ENCODE measurements around the gene CAPS. TPM values are rescaled to one million over a fixed set of nuclear protein-coding genes. Genes with fewer than 3 reads are reported as not detected.

CAPS gene
- total RNA-seq, 1 experiment from 2014 or later = 7.2 TPM

DNA sequence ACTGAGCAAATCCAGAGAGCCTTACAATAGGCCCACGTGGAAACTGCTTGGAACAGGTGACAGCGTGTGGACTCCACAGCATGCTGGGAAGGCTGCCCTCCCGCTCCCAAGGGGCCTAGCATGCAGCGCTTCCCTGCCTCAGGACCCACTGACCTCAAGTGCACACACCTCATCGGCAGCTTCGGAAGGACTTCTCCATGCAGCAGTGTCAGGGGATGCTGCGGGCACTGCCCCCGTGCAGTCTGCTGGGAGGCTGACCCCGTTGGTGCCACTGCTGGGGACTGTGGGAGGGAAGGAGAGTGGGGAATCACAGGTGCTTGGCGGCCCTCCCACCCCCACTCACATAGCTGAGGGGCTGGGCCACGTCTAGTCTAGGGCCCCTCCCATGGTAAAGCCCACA is 17.2 kb downstream of the CAPS start:
- peaks cover 60% of the 10 kb centered on the region for H3K36me3 Mint-ChIP-seq (ENCODE audit: insufficient read depth, unreplicated experiment)
- H3K4me3 ChIP-seq (ENCODE audit: low read depth, low read length) = no peak overlapping the region
- H3K36me3 ChIP-seq (ENCODE audit: control insufficient read depth, insufficient read depth, low read length) = no peaks in the 10 kb centered on the region; the same call in 1 of the 2 replicates
- intact Hi-C loops (cut with micrococcal nuclease; ENCODE audit: unreplicated experiment) = no loop called here
- CTCF ChIA-PET = no interaction called here
- H3K27me3 ChIP-seq (replicated peaks; ENCODE audit: control insufficient read depth, insufficient read depth, low read length) = no peaks in the 10 kb centered on the region
- H3K27ac Mint-ChIP-seq (ENCODE audit: unreplicated experiment) = no peak overlapping the region
- no peaks in the 10 kb centered on the region for H3K4me1 ChIP-seq
- TF ChIP-seq, protein P1, sequence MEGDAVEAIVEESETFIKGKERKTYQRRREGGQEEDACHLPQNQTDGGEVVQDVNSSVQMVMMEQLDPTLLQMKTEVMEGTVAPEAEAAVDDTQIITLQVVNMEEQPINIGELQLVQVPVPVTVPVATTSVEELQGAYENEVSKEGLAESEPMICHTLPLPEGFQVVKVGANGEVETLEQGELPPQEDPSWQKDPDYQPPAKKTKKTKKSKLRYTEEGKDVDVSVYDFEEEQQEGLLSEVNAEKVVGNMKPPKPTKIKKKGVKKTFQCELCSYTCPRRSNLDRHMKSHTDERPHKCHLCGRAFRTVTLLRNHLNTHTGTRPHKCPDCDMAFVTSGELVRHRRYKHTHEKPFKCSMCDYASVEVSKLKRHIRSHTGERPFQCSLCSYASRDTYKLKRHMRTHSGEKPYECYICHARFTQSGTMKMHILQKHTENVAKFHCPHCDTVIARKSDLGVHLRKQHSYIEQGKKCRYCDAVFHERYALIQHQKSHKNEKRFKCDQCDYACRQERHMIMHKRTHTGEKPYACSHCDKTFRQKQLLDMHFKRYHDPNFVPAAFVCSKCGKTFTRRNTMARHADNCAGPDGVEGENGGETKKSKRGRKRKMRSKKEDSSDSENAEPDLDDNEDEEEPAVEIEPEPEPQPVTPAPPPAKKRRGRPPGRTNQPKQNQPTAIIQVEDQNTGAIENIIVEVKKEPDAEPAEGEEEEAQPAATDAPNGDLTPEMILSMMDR (IDR thresholded peaks at IDR 0.05; ENCODE audit: insufficient read depth in 1 of 2, low read depth in 1 of 2, low read length in 1 of 2, severe bottlenecking in 1 of 2, unreplicated experiment in 1 of 2) = no peak
- H3K4me3 Mint-ChIP-seq (ENCODE audit: unreplicated experiment) = no peak overlapping the region
- DNase-seq = no peak
- no TSS peak for BruUV-seq (replicated peaks)
- no peaks in the 10 kb centered on the region for H3K4me1 Mint-ChIP-seq (ENCODE audit: low read depth, unreplicated experiment)
- POLR2A ChIA-PET = no interaction called here
- no peaks in the 10 kb centered on the region for H3K27me3 Mint-ChIP-seq (ENCODE audit: insufficient read depth, unreplicated experiment)
- H3K9me3 ChIP-seq = no peaks in the 10 kb centered on the region
- H3K9me3 Mint-ChIP-seq (ENCODE audit: unreplicated experiment) = no peaks in the 10 kb centered on the region

DNA sequence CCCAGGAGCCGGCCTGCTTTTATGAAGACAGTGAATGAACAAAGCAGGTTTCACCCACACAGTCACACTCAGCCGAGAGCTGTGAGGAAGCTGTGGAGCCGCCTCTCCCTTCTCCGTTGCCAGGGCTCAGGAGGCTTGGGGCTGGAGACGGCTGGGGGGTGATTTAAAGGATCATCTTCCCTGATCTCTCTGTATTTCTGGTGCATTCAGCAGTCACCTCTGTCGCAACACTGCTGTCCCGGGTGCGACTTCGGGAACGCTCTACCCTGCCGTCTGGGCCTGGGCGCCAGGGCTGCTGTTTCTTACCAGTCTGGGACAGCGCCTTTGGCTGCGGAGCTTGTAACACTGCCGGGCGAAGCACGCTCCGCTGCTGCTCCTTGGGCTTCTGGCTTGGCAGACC is 18.1 kb downstream of the CAPS start:
- Histone ChIP-seq H3K4me1 (no peaks in the 10 kb centered on the region), H3K27me3 (replicated peaks; ENCODE audit: control insufficient read depth, insufficient read depth, low read length) (no peaks in the 10 kb centered on the region), H3K36me3 (ENCODE audit: control insufficient read depth, insufficient read depth, low read length) (no peaks in the 10 kb centered on the region; the same call in 1 of the 2 replicates), H3K9me3 (no peaks in the 10 kb centered on the region), H3K4me3 (ENCODE audit: low read depth, low read length) (no peak overlapping the region)
- H3K36me3 Mint-ChIP-seq (ENCODE audit: insufficient read depth, unreplicated experiment) = peaks cover 62% of the 10 kb centered on the region
- BruUV-seq (replicated peaks) = no TSS peak
- H3K9me3 Mint-ChIP-seq (ENCODE audit: unreplicated experiment) = no peaks in the 10 kb centered on the region
- TF ChIP-seq, protein P1 (IDR thresholded peaks at IDR 0.05; ENCODE audit: insufficient read depth in 1 of 2, low read depth in 1 of 2, low read length in 1 of 2, severe bottlenecking in 1 of 2, unreplicated experiment in 1 of 2) = no peak
- intact Hi-C loops (cut with micrococcal nuclease; ENCODE audit: unreplicated experiment) = no loop called here
- no peak for DNase-seq
- ChIA-PET POLR2A (no interaction called here), CTCF (no interaction called here)
- H3K27me3 Mint-ChIP-seq (ENCODE audit: insufficient read depth, unreplicated experiment) = no peaks in the 10 kb centered on the region
- no peak overlapping the region for H3K27ac Mint-ChIP-seq (ENCODE audit: unreplicated experiment)
- no peak overlapping the region for H3K4me3 Mint-ChIP-seq (ENCODE audit: unreplicated experiment)
- no peaks in the 10 kb centered on the region for H3K4me1 Mint-ChIP-seq (ENCODE audit: low read depth, unreplicated experiment)

DNA sequence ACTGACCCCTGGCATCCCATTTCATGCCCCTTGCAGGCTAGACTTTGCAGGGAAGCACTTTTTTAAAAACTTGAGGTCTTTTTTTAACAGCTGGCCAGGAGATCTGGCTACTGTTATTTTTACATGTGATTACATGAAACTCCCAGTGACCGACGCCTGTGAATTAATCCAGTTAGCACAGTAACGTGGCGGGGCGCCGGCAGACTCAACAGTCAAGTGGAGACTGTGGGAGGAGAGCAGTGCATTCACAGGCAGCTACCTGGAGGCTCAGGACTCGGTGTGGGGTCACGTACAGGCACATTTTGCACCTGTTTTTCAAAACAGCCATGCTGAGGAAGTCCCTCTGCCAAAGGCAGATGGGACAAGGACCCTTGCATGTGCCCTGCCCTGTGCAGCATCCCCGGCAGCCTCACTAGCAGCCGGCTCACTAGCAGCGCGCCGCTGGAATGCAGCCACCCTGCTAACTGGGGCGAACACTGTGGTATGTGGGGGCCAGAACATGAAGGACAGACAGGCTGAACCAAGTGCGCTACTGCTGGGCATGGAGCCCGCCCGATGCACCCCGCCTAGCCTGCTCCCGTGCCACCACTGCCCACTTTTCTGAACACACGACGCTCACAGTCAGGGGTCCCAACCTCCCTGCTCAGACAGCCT is 18.7 kb downstream of the CAPS start:
- BruUV-seq (replicated peaks) = no TSS peak
- Mint-ChIP-seq H3K27me3 (ENCODE audit: insufficient read depth, unreplicated experiment) (no peaks in the 10 kb centered on the region), H3K9me3 (ENCODE audit: unreplicated experiment) (no peaks in the 10 kb centered on the region), H3K36me3 (ENCODE audit: insufficient read depth, unreplicated experiment) (peaks cover 62% of the 10 kb centered on the region), H3K27ac (ENCODE audit: unreplicated experiment) (no peak overlapping the region), H3K4me3 (ENCODE audit: unreplicated experiment) (no peak overlapping the region), H3K4me1 (ENCODE audit: low read depth, unreplicated experiment) (no peaks in the 10 kb centered on the region)
- Histone ChIP-seq H3K27me3 (replicated peaks; ENCODE audit: control insufficient read depth, insufficient read depth, low read length) (no peaks in the 10 kb centered on the region), H3K4me3 (ENCODE audit: low read depth, low read length) (no peak overlapping the region), H3K4me1 (no peaks in the 10 kb centered on the region), H3K36me3 (ENCODE audit: control insufficient read depth, insufficient read depth, low read length) (no peaks in the 10 kb centered on the region; the same call in 1 of the 2 replicates), H3K9me3 (no peaks in the 10 kb centered on the region)
- intact Hi-C loops (cut with micrococcal nuclease; ENCODE audit: unreplicated experiment) = no loop called here
- ChIA-PET POLR2A (no interaction called here), CTCF (no interaction called here)
- DNase-seq = no peak
- TF ChIP-seq, protein P1 (IDR thresholded peaks at IDR 0.05; ENCODE audit: insufficient read depth in 1 of 2, low read depth in 1 of 2, low read length in 1 of 2, severe bottlenecking in 1 of 2, unreplicated experiment in 1 of 2) = no peak
